NCI-H526 treated with DMSO at 0.1 percent for 48 hours (cell line): ENCODE measurements around the gene CCHCR1.

Experiments
- DNase-seq: peaks from one replicate; lab custom pipeline; 2025; lab: John Stamatoyannopoulos, UW

CCHCR1 gene

DNA sequence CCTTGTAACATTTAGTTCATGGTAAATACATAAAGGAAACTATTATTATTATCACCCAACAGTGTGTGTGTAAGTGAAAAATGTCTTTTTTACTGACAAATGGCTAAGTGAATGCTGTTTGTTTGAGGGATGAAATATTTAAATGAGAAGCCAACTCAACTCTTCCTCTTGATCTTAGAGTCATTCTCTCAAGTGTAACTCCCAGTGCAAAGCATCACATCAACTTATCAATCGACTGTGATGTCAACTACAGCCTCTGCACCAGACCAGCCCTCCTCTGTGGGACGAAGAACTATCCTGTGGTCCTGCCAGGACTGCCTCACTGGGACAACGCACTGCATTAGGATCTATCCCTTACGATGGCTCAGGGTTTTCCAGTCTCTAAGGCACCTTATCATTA is 50.5 kb downstream of the CCHCR1 start:
- DNase-seq: no peak

DNA sequence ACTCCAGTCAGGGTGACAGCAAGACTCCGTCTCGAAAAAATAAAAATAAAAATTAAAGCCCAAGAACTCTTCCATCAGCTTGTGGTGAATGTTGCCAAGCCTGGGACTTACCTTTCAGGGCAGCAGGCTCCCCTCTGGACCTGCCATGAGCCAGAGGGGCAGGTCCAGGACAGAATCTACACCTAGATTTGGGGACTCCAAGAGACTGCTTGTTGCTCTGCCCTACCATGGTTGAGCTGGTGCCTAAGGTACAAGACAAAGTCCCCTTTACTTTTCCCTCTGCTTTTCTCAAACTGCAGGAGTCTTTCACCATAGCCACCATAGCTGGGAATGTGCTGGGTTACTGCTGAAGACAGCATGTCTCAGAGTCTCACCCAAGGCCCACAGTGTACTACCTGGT is 54.5 kb downstream of the CCHCR1 start:
- DNase-seq: no peak

DNA sequence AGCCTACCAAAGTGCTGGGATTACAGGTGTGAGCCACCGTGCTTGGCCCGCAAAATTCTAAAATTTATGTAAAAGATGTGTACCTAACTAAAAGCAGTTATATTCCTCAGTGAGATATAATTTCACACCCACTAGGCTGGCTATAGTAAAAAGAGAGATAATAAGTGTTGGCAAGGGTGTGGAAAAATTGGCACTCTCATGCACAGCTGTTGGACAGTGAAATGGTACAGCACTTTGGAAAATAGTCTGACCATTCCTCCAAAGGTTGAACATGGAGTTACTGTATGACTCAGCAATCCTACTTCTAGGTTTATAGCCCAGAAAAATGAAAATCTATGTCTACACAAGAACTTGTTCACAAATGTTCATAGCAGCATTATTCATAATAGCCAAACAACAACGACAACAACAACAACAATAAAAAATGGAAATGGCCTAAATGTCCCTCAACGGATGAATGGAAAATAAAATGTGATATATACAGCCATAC is 59.1 kb downstream of the CCHCR1 start:
- DNase-seq: no peak

DNA sequence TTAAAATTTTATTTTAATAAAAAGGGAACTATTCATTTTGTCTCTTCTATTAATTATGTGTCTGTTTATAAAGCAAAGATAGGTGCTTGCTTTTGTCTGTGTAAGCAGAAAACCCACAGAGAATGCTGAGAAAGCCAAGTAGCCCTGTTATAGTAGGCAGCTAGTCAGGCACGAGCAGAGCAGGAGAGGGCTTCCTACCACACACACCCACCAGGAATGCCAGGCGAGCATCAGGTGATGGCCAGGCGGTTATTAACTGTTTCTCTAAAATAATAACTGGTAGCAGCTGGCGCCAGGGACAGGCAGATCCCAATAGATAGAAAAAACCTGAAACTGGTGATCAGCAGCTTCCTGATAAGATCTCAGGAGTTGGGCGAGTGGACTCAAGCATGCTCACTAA is 60.9 kb downstream of the CCHCR1 start:
- no peak for DNase-seq

DNA sequence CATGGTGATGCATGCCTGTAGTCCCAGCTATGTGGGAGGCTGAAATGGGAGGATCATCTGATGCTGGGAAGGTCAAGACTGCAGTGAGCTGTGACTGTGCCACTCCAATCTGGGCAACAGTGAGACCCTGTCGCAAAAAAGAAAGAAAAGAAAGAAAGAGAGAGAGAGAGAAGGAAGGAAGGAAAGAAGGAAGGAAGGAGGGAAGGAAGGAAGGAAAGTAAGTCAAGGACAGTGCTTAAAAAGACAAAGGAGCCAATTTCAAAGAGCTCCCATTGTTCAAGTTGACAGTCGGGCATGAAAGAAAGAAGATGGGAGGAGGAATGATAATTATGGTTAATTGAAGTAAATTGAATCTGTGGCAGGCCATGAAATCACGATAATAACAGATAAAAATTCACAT is 61.4 kb downstream of the CCHCR1 start:
- DNase-seq: no peak

DNA sequence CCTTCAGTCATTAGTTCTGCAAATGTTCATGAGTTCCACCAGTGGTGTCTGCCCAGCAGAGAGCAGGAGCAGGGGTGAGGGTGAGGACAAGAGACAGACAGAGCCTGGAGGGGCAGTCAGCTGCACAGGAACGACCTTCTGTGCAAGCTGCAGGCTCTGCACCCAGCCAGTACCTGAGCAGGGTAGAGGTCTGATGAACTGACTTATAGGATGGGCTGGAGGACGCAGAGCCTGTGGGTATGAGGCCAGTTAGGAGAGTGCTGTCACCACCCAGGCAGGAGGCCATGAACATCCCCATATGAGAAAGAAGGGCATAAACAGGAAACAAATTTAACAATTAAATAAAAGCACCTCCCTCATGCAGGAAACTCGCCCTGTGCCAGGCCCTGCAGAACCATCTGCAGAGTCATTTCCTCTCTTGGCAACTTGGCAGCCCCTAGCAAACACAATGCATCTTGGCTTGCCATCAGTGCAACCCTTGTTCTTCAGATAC is 63.2 kb downstream of the CCHCR1 start:
- no peak for DNase-seq

DNA sequence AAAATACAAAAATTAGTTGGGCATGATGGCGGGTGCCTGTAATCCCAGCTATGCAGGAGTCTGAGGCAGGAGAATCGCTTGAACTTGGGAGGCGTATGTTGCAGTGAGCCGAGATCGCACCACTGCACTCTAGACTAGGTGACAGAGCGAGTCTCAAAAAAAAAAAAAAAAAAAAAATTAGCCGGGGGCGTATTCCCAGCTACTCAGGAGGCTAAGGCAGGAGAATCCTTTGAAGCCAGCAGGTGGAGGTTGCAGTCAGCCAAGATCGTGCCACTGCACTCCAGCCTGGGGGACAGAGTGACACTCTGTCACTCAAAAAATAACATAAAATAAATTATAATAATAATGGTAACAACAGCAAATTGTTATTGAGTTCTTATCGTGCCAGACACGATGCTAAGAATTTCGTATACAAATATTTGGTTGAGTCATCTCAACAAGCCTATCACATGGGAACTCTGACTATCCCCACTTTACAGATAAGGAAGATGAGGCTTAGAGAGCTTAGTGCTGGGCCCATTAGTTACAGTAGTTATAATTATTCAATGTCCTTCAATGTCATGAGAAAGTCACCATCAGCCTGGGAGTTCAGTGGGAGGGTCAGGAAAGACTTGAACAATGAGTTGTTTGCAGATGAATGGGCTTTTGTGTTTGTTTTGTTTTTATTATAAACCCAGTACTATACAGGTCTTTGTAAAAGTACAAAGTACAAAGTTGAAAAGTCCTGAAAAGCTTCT is 64.7 kb downstream of the CCHCR1 start:
- no peak for DNase-seq
